Sigmoid colon (tissue), 4 donors: ENCODE data around the gene LOXHD1.

ENCODE experiments used
- EP300 ChIP-seq, 4 donors: sonication (generic); formaldehyde crosslinking; IDR thresholded peaks; one replicate each; pipeline ENCODE4 v1.6.1; 2017; ENCODE audit warnings: antibody characterized with exemption in 4 of 4
- TF ChIP-seq, protein P1 (sequence below), 4 experiments: fragments of 450-650 bp in 3 of 4; fragments of 200-600 bp in 1 of 4; IDR thresholded peaks; one replicate each; pipeline ENCODE4 v1.5.1; 2016 to 2019; ENCODE audit warnings: antibody characterized with exemption in 4 of 4, mild to moderate bottlenecking in 3 of 4, moderate library complexity in 2 of 4

DNA sequence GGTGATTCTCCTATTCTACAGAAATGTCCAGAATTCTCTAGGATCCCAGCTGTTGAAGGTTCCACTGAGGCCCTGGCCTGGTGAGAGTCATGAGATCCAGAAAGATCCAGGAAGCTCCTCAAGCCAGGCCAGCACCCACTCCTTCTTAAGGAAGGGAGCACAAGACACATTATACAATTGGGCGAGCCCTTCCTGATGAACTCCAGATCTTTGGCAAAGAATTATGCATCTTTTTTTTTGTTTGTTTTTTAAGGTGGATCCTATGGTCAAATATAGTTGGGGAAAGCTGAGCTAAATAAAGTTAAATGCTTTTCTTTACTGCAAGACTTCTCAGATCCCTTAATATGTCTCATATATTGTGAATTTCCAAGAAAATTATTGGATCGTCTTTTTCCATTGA lies 37.0 kb upstream of the LOXHD1 start:
- TF ChIP-seq, protein P1, sequence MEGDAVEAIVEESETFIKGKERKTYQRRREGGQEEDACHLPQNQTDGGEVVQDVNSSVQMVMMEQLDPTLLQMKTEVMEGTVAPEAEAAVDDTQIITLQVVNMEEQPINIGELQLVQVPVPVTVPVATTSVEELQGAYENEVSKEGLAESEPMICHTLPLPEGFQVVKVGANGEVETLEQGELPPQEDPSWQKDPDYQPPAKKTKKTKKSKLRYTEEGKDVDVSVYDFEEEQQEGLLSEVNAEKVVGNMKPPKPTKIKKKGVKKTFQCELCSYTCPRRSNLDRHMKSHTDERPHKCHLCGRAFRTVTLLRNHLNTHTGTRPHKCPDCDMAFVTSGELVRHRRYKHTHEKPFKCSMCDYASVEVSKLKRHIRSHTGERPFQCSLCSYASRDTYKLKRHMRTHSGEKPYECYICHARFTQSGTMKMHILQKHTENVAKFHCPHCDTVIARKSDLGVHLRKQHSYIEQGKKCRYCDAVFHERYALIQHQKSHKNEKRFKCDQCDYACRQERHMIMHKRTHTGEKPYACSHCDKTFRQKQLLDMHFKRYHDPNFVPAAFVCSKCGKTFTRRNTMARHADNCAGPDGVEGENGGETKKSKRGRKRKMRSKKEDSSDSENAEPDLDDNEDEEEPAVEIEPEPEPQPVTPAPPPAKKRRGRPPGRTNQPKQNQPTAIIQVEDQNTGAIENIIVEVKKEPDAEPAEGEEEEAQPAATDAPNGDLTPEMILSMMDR (IDR thresholded peaks at IDR 0.05) = no peak
- TF ChIP-seq EP300 (IDR thresholded peaks at IDR 0.05) = no peak
